ENCODE results near the gene CACNA1G.

DNA sequence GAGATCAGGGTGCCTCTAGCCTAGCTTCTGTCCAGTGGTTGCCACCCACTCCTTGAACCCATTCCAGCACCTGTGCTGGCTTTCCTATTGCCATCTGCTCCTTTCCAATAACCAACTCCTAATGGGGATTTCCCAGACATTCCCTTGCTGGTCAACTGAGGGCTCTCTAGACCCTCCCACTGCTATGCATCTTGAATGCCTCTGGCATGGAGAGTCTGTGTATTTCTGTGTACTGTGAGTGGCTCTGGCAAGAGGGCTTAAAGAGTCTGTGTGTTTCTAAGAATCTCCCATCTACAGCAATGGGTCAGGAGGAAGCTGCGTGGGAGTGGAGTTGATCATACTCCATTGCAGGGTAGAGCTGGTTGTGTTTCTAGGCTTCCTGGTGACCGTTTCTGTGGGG, 39.0 kb upstream of the CACNA1G start:
- TF ChIP-seq, protein P1, sequence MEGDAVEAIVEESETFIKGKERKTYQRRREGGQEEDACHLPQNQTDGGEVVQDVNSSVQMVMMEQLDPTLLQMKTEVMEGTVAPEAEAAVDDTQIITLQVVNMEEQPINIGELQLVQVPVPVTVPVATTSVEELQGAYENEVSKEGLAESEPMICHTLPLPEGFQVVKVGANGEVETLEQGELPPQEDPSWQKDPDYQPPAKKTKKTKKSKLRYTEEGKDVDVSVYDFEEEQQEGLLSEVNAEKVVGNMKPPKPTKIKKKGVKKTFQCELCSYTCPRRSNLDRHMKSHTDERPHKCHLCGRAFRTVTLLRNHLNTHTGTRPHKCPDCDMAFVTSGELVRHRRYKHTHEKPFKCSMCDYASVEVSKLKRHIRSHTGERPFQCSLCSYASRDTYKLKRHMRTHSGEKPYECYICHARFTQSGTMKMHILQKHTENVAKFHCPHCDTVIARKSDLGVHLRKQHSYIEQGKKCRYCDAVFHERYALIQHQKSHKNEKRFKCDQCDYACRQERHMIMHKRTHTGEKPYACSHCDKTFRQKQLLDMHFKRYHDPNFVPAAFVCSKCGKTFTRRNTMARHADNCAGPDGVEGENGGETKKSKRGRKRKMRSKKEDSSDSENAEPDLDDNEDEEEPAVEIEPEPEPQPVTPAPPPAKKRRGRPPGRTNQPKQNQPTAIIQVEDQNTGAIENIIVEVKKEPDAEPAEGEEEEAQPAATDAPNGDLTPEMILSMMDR (conservative IDR thresholded peaks at IDR 0.05 in 1 of 2, IDR thresholded peaks at IDR 0.05 in 1 of 2; ENCODE audit: low read depth in 1 of 2, low read length in 2 of 2) = no peak
- TF ChIP-seq EZH2 (IDR thresholded peaks at IDR 0.05; ENCODE audit: low read length, missing control alignments) = no peak

Data from fibroblast of lung (primary cell).